GM12891 (cell line): ENCODE measurements around the gene SIRPG.

ENCODE experiments used
- PAX5 ChIP-seq: IDR thresholded peaks from 2 replicates; pipeline ENCODE4 v1.6.1; 2011; ENCODE audit warnings: low read length, moderate library complexity, mild to moderate bottlenecking; ENCODE audit not compliant: insufficient read depth, severe bottlenecking
- POLR2A ChIP-seq: IDR thresholded peaks from 2 replicates; pipeline ENCODE4 v1.6.1; 2011; ENCODE audit warnings: low read depth, low read length, control low read depth
- POLR2AphosphoS5 ChIP-seq: IDR thresholded peaks from 2 replicates; pipeline ENCODE4 v1.6.1; 2011; ENCODE audit warnings: low read depth, low read length, control low read depth
- SPI1 ChIP-seq: IDR thresholded peaks from 2 replicates; pipeline ENCODE4 v1.6.1; 2011; ENCODE audit warnings: low read depth, low read length, control low read depth
- TAF1 ChIP-seq: IDR thresholded peaks from 2 replicates; pipeline ENCODE4 v1.6.1; 2011; ENCODE audit warnings: low read depth, low read length, control low read depth

DNA sequence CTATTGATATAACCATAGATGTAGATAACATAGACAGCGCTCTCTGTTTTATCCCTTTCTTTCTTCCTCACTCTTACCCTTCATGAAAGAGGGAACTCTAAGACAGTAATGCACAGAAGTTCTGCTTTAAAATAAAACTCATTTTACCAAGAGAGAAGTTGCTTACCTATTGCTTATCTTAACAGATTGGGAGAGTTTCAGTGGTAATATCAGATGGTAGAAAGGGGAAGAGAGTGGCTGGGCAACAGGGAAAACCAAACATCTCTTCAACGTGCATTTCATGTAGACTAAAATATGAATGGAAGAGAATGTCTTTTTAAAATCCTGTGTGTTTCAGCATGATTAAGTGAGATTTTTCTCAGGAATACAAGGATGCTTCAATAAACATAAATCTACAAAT is 45.3 kb upstream of the SIRPG start:
- TF ChIP-seq POLR2AphosphoS5 = no peak
- no peak for TF ChIP-seq POLR2A
- TF ChIP-seq TAF1 = no peak
- TF ChIP-seq PAX5 = no peak
- no peak for TF ChIP-seq SPI1
